SIG-M5 (cell line): ENCODE data around the gene MEGF11.
A peak's percentile ranks its signal among the peaks of the same experiment; 100 is the strongest.
"Not testable (repeated sequence)": the region's sequence is repeated elsewhere in the genome, so short reads cannot be mapped to it uniquely, and the experiment has no call there.

Source experiments
- DNase-seq: peaks from one replicate; lab custom pipeline; 2025; lab: John Stamatoyannopoulos, UW

The MEGF11 gene

GRCh38 chr15:65885668-65886218 lies 367.8 kb downstream of the MEGF11 start:
- DNase-seq, result no peak

- DNase-seq, result no peak
These were observed 369.0 kb downstream of the MEGF11 start for GRCh38 chr15:65884511-65884910.

- DNase-seq, result no peak
These were observed 370.0 kb downstream of the MEGF11 start for GRCh38 chr15:65883571-65883970.

- no peak for DNase-seq
These were observed 371.6 kb downstream of the MEGF11 start for GRCh38 chr15:65881766-65882434.

GRCh38 chr15:65877749-65878148 lies 375.8 kb downstream of the MEGF11 start:
- DNase-seq, result no peak

GRCh38 chr15:65875458-65875857 lies 378.1 kb downstream of the MEGF11 start:
- DNase-seq, result no peak

- DNase-seq, result no peak
These were observed 380.3 kb downstream of the MEGF11 start for GRCh38 chr15:65873256-65873655.

- DNase-seq, result not testable (repeated sequence)
These were observed 381.0 kb downstream of the MEGF11 start for GRCh38 chr15:65872596-65872995.

- not testable (repeated sequence) for DNase-seq
These were observed 381.7 kb downstream of the MEGF11 start for GRCh38 chr15:65871886-65872285.

GRCh38 chr15:65870889-65871533 lies 382.5 kb downstream of the MEGF11 start:
- DNase-seq, result peak; percentile 43

GRCh38 chr15:65869954-65870871 lies 383.3 kb downstream of the MEGF11 start:
- no peak for DNase-seq

GRCh38 chr15:65869126-65869953 lies 384.2 kb downstream of the MEGF11 start, which contains the start of gene RAB11A:
Gene RAB11A, plus strand, starts transcription at chr15:65869491. Its CDS starts 95 bp downstream, at chr15:65869586.
- peak; percentile 73 for DNase-seq

- DNase-seq, result no peak
These were observed 384.9 kb downstream of the MEGF11 start for GRCh38 chr15:65868546-65869125.

GRCh38 chr15:65867933-65868332 lies 385.6 kb downstream of the MEGF11 start:
- DNase-seq, result not testable (repeated sequence)

GRCh38 chr15:65867244-65867643 lies 386.3 kb downstream of the MEGF11 start:
- no peak for DNase-seq

- DNase-seq, result no peak
These were observed 390.4 kb downstream of the MEGF11 start for GRCh38 chr15:65863106-65863505.

- peak; percentile 2 for DNase-seq
These were observed 390.9 kb downstream of the MEGF11 start for GRCh38 chr15:65862682-65863081.

GRCh38 chr15:65857718-65858402 lies 395.7 kb downstream of the MEGF11 start:
- no peak for DNase-seq

GRCh38 chr15:65856821-65857455 lies 396.6 kb downstream of the MEGF11 start:
- DNase-seq, result no peak

- no peak for DNase-seq
These were observed 401.6 kb downstream of the MEGF11 start for GRCh38 chr15:65851981-65852380.
